VCaP (cell line): Measurements from ENCODE around the gene DNAJC1.

Source experiments
- H3K27ac ChIP-seq: fragments of 450-650 bp; 2 replicates; pipeline ENCODE4 v1.5.1; 2017
- CTCF ChIP-seq: fragments of 450-650 bp; conservative IDR thresholded peaks from 2 replicates; pipeline ENCODE4 v1.5.1; 2017; ENCODE audit warnings: mild to moderate bottlenecking, moderate library complexity

DNAJC1 gene

DNA sequence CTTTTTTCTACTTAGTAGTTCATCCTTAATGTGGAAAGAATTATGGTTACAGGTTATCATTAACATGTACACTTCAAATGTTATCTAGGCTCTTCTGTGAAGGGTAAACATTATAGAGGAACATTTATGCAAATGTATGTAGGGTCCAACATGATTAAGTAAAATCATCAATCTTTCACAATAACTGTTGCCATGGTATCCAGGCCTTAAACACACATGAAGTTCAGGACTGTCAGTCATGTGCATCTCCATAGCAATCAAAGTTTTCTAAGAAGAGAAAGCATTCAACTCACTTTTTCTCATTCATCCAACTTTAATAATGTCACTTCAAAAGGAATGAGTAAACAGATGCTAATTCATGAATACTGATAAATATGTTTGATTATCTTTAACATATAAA is 83.6 kb downstream of the DNAJC1 start:
- no peak overlapping the region for H3K27ac ChIP-seq
- no peak for TF ChIP-seq CTCF

- no peak overlapping the region for H3K27ac ChIP-seq
- TF ChIP-seq CTCF = no peak
These were observed 84.4 kb downstream of the DNAJC1 start for GRCh38 chr10:21919117-21919516.

GRCh38 chr10:21912625-21913024 is 90.9 kb downstream of the DNAJC1 start:
- no peak for TF ChIP-seq CTCF
- H3K27ac ChIP-seq = no peak overlapping the region

DNA sequence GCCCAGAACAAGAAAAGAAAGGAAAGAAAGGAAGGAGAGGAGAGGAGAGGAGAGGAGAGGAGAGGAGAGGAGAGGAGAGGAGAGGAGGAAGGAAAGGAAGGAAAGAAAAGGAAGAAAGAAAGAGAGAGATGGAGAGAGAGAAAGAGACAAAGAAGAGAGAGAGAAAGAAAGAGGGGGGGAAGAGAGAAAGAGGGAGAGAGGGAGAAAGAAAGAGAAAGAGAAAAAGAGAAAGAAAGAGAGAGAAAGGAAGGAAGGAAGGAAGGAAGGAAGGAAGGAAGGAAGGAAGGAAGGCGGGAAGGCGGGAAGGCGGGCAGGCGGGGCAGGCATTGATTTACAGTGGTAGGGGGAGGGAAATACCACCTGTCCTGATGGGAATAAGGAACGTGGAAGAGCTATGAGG is 92.7 kb downstream of the DNAJC1 start:
- no peak for TF ChIP-seq CTCF
- H3K27ac ChIP-seq = no peak overlapping the region

GRCh38 chr10:21907436-21907835 is 96.1 kb downstream of the DNAJC1 start:
- no peak for TF ChIP-seq CTCF

DNA sequence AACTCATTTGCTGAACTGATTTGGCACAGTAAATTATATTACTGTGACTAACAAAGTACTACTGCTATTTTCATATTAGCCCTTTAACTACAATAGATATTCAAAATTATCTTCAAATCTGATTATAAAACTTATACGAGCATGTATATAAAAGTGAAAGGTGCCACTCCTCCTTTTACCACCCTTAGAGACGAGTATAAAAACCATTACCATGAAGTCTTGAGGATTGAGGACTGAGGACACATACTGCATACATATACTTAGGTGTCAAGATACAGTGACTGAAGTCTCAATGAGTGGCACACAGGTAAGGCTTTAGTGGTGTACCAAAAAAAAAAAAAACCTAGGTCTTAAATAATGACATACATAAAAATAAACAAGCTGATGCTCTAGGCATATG is 98.6 kb downstream of the DNAJC1 start:
- H3K27ac ChIP-seq = no peak overlapping the region
- no peak for TF ChIP-seq CTCF

More at GRCh38 chr10:21907436-21907835, 96.1 kb downstream of the DNAJC1 start:
- no peak overlapping the region for H3K27ac ChIP-seq

- TF ChIP-seq CTCF = no peak
- no peak overlapping the region for H3K27ac ChIP-seq
These were observed 103.8 kb downstream of the DNAJC1 start for GRCh38 chr10:21899736-21900135.

DNA sequence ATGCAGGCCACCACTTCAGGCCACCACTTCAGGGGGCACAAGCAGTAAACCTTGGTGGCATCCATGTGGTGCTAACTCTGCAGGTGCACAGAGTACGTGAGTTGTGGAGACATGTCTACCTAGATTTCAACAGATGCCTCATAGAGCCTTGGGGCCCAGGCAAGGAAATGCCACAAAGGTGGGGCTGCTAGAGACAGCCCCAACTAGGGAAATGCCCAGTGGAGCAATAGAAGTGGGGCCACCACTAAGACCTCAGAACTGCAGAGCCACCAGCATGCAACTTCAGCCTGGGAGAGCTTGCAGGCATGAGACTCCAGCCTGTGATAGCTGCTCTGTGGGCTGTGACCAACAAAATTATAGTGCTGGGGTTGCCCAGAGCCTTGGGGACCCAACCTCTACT is 107.6 kb downstream of the DNAJC1 start:
- no peak for TF ChIP-seq CTCF
- no peak overlapping the region for H3K27ac ChIP-seq
